GM10248 (cell line): ENCODE measurements around the gene MCTP2.

ENCODE experiments used
- CTCF ChIA-PET: fragments of 300-600 bp; sonication (Branson Sonifier 250); formaldehyde crosslinking; extraction: SDS; loops from one replicate; lab custom pipeline; 2021; ENCODE audit warnings: antibody characterized with exemption; lab: Yijun Ruan, JAX
- POLR2A ChIA-PET: fragments of 350-650 bp; sonication (Branson Sonifier 250); formaldehyde crosslinking; extraction: SDS; loops from one replicate; lab custom pipeline; 2020; ENCODE audit warnings: antibody characterized with exemption; lab: Yijun Ruan, JAX
- DNase-seq: peaks from one replicate; pipeline ENCODE4 v3.0.0; 2012; ENCODE audit errors: extremely low spot score
- CTCF ChIP-seq: IDR thresholded peaks from 2 replicates; pipeline ENCODE4 v1.5.1; 2012; ENCODE audit warnings: mild to moderate bottlenecking, low read depth; ENCODE audit errors: extremely low read depth, missing control alignments, control extremely low read depth

MCTP2 gene

GRCh38 chr15:94362385-94363092 lies 131.2 kb downstream of the MCTP2 start:
- POLR2A ChIA-PET = no interaction called here
- TF ChIP-seq CTCF = no peak
- DNase-seq = no peak
- CTCF ChIA-PET = interaction anchor here (0.9 to 1.0 kb wide), 2 partner anchors 20 to 199 kb away, joined by 3 read pairs; no protein-coding TSS in a partner anchor

- POLR2A ChIA-PET = no interaction called here
- CTCF ChIA-PET = interaction anchor here (0.9 to 1.0 kb wide), 2 partner anchors 21 to 200 kb away, joined by 3 read pairs; no protein-coding TSS in a partner anchor
- DNase-seq = no peak
- TF ChIP-seq CTCF = no peak
Measured at GRCh38 chr15:94363382-94363781, 132.0 kb downstream of the MCTP2 start.

- TF ChIP-seq CTCF = no peak
- CTCF ChIA-PET = interaction anchor here (1.2 kb wide), 1 partner anchor 9 kb away, joined by 4 read pairs; no protein-coding TSS in a partner anchor
- DNase-seq = no peak
- POLR2A ChIA-PET = no interaction called here
Measured at GRCh38 chr15:94366781-94367180, 135.4 kb downstream of the MCTP2 start.

- no peak for DNase-seq
- ChIA-PET POLR2A (no interaction called here), CTCF (interaction anchor here (0.6 to 1.6 kb wide), 2 partner anchors 9 to 1693 kb away, joined by 3 to 4 read pairs; no protein-coding TSS in a partner anchor)
- no peak for TF ChIP-seq CTCF
Measured at GRCh38 chr15:94367726-94368535, 136.6 kb downstream of the MCTP2 start.

- TF ChIP-seq CTCF = no peak
- POLR2A ChIA-PET = no interaction called here
- CTCF ChIA-PET = no interaction called here
- DNase-seq = no peak
Measured at GRCh38 chr15:94370206-94370935, 139.0 kb downstream of the MCTP2 start.

- POLR2A ChIA-PET = no interaction called here
- CTCF ChIA-PET = no interaction called here
- DNase-seq = no peak
Measured at GRCh38 chr15:94370936-94371285, 139.6 kb downstream of the MCTP2 start.

More at GRCh38 chr15:94370936-94371285, 139.6 kb downstream of the MCTP2 start:
- TF ChIP-seq CTCF = no peak
